HG03571 (cell line): ENCODE measurements around the gene RHOV.

Experiments used
- ATAC-seq: cut with Tn5 transposase; IDR thresholded peaks from one replicate; pipeline ENCODE4 v1.9.1; 2021; ENCODE audit not compliant: unreplicated experiment

The RHOV gene

GRCh38 chr15:40873694-40874561 lies at the start of gene RHOV:
Gene RHOV, minus strand, starts transcription at chr15:40874234. Its CDS starts 95 bp downstream, at chr15:40874139.
- ATAC-seq, result peak; percentile 45

GRCh38 chr15:40923551-40923950 lies 49.5 kb upstream of the RHOV start:
- no peak for ATAC-seq

GRCh38 chr15:40922608-40923005 lies 48.6 kb upstream of the RHOV start:
- no peak for ATAC-seq

- ATAC-seq, result no peak
Measured at GRCh38 chr15:40921949-40922607, 48.0 kb upstream of the RHOV start.

- ATAC-seq, result no peak
Measured at GRCh38 chr15:40918799-40919392, 44.9 kb upstream of the RHOV start.

- ATAC-seq, result no peak
Measured at GRCh38 chr15:40918146-40918798, 44.2 kb upstream of the RHOV start.

GRCh38 chr15:40917585-40917984 lies 43.6 kb upstream of the RHOV start:
- ATAC-seq, result no peak

GRCh38 chr15:40915679-40916078 lies 41.6 kb upstream of the RHOV start:
- ATAC-seq, result no peak

- no peak for ATAC-seq
Measured at GRCh38 chr15:40915116-40915661, 41.2 kb upstream of the RHOV start.

GRCh38 chr15:40914486-40914885 lies 40.5 kb upstream of the RHOV start:
- ATAC-seq, result no peak

- ATAC-seq, result no peak
Measured at GRCh38 chr15:40914013-40914412, 40.0 kb upstream of the RHOV start.

- no peak for ATAC-seq
Measured at GRCh38 chr15:40912478-40912877, 38.4 kb upstream of the RHOV start.

- ATAC-seq, result no peak
Measured at GRCh38 chr15:40911693-40912092, 37.7 kb upstream of the RHOV start.

- no peak for ATAC-seq
Measured at GRCh38 chr15:40911141-40911540, 37.1 kb upstream of the RHOV start.

GRCh38 chr15:40909662-40910630 lies 35.9 kb upstream of the RHOV start:
- ATAC-seq, result no peak

GRCh38 chr15:40908095-40908494 lies 34.1 kb upstream of the RHOV start:
- no peak for ATAC-seq

- ATAC-seq, result no peak
Measured at GRCh38 chr15:40906991-40907802, 33.2 kb upstream of the RHOV start.

GRCh38 chr15:40906091-40906990 lies 32.3 kb upstream of the RHOV start:
- ATAC-seq, result no peak
